HEK293 (cell line): Measurements from ENCODE around the gene PSAP.
A peak's percentile ranks its signal among the peaks of the same experiment; 100 is the strongest.

ENCODE experiments used
- CTCF ChIA-PET: fragments of 350-600 bp; formaldehyde crosslinking; extraction: SDS; loops from one replicate; lab custom pipeline; 2021; ENCODE audit warnings: antibody characterized with exemption; lab: Yijun Ruan, JAX
- POLR2A ChIA-PET: fragments of 300-600 bp; formaldehyde crosslinking; extraction: SDS; loops from one replicate; lab custom pipeline; 2020; ENCODE audit warnings: antibody characterized with exemption, inconsistent platforms; lab: Yijun Ruan, JAX
- H3K27ac ChIP-seq: fragments of 200-500 bp; sonication (Bioruptor generic); 2 replicates; pipeline ENCODE4 v1.5.1; 2014; ENCODE audit warnings: low read depth, low read length, control low read depth, inconsistent platforms; ENCODE audit errors: extremely low read depth
- H3K36me3 ChIP-seq, 2 experiments: fragments of 200-500 bp in 1 of 2; sonication (Bioruptor generic) in 1 of 2; 1 replicate in 1 of 2; 2 replicates in 1 of 2; pipeline ENCODE4 v1.5.1; 2014 to 2017; ENCODE audit warnings: inconsistent platforms in 2 of 2, low read length in 2 of 2; ENCODE audit not compliant: control insufficient read depth in 2 of 2, insufficient read depth in 1 of 2
- H3K4me1 ChIP-seq: fragments of 200-500 bp; sonication (Bioruptor generic); 2 replicates; pipeline ENCODE4 v1.5.1; 2014; ENCODE audit warnings: mild to moderate bottlenecking, low read length, inconsistent platforms; ENCODE audit not compliant: control insufficient read depth, insufficient read depth
- H3K4me3 ChIP-seq: 2 replicates; pipeline ENCODE4 v1.5.1; 2011; ENCODE audit warnings: low read depth, mild to moderate bottlenecking, control low read depth, low read length, moderate library complexity
- H3K9me3 ChIP-seq: fragments of 200-500 bp; sonication (Bioruptor generic); 2 replicates; pipeline ENCODE4 v1.5.1; 2014; ENCODE audit warnings: low read depth, low read length, inconsistent platforms; ENCODE audit not compliant: control insufficient read depth, insufficient read depth
- CTCF ChIP-seq: fragments of 450-650 bp; formaldehyde crosslinking; IDR thresholded peaks from 2 replicates; pipeline ENCODE4 v1.5.1; 2016; ENCODE audit warnings: missing biosample characterization, missing genetic modification characterization
- PRDM10 ChIP-seq: fragments of 450-650 bp; formaldehyde crosslinking; IDR thresholded peaks from 2 replicates; pipeline ENCODE4 v1.5.1; 2016; ENCODE audit warnings: missing biosample characterization, missing genetic modification characterization
- ZNF114 ChIP-seq: fragments of 450-650 bp; formaldehyde crosslinking; IDR thresholded peaks from 2 replicates; pipeline ENCODE4 v1.5.0; 2017; ENCODE audit warnings: missing biosample characterization, missing genetic modification characterization
- ZNF791 ChIP-seq: fragments of 450-650 bp; formaldehyde crosslinking; IDR thresholded peaks from 2 replicates; pipeline ENCODE4 v1.5.1; 2016; ENCODE audit warnings: missing biosample characterization, missing genetic modification characterization
- ZSCAN18 ChIP-seq: fragments of 450-650 bp; formaldehyde crosslinking; IDR thresholded peaks from 2 replicates; pipeline ENCODE4 v1.5.1; 2016; ENCODE audit warnings: missing biosample characterization, missing genetic modification characterization
- TF ChIP-seq, protein P1 (sequence below): fragments of 450-650 bp; IDR thresholded peaks from 2 replicates; pipeline ENCODE4 v1.5.1; 2018; ENCODE audit warnings: missing biosample characterization, mild to moderate bottlenecking, missing genetic modification characterization
- TF ChIP-seq, protein P2 (sequence below): fragments of 450-650 bp; formaldehyde crosslinking; IDR thresholded peaks from 2 replicates; pipeline ENCODE4 v1.5.1; 2016; ENCODE audit warnings: missing biosample characterization, missing genetic modification characterization
- TF ChIP-seq, protein P3 (sequence below): fragments of 450-650 bp; formaldehyde crosslinking; IDR thresholded peaks from 2 replicates; pipeline ENCODE4 v1.5.1; 2016; ENCODE audit warnings: missing biosample characterization, missing genetic modification characterization
- TF ChIP-seq, protein P4 (sequence below): fragments of 450-650 bp; formaldehyde crosslinking; conservative IDR thresholded peaks from 2 replicates; pipeline ENCODE4 v1.5.1; 2016; ENCODE audit warnings: low read depth, missing biosample characterization, missing genetic modification characterization

PSAP gene

DNA sequence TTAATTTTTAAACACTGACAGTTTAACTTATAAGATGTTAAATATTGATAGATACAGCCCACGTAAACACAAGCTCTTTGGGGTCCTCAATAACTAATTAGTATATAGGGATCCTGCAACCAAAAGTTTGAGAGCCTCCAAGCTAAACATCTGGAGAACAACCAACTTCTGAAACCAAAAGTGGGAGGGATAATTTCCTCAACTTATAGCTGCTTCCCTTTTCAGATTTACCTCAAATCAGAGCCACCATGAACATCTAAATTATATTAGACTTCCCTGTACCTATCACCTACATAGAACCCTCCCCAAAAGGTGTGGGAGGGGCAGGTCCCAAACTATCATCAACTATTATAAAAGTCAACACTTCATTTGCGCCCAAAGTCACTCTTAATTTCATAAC, 8.6 kb downstream of the PSAP start:
- ChIA-PET POLR2A (interaction anchor here (6.2 kb wide), 1 partner anchor 8 kb away, joined by 44 read pairs; the partner anchor contains the start of gene PSAP), CTCF (interaction anchor here (0.5 to 0.6 kb wide), 2 partner anchors 231 to 518 kb away, joined by 3 read pairs; no protein-coding TSS in a partner anchor)
- Histone ChIP-seq H3K27ac (no peak overlapping the region), H3K9me3 (no peaks in the 10 kb centered on the region), H3K36me3 (no peaks in the 10 kb centered on the region; a peak in 1 of 3 replicates), H3K4me1 (peaks cover 27% of the 10 kb centered on the region), H3K4me3 (no peak overlapping the region)
- no peak for TF ChIP-seq CTCF (tag by site-specific recombination)
- TF ChIP-seq PRDM10, result peak; percentile 65
- TF ChIP-seq ZNF114 (tag by site-specific recombination), result no peak

DNA sequence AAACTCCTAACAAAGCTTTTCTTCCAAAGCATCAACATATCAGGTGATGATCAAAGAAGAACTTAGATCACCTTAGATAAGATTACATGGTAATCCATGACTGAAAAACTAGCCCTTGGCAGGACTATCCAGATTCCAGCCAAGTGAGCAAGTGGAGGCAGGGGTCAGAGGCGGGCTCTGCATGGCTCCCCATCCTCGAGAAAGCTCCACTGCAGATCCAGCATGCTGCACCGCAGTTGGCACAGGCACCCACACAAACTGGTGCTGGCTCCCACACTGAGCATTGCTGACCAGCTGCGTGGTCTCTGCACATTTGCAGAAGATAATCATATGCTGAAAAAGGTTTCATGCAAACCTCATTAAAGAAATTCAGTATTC, 10.1 kb downstream of the PSAP start:
- H3K4me1 ChIP-seq, result peaks cover 38% of the 10 kb centered on the region
- no peak overlapping the region for H3K27ac ChIP-seq
- POLR2A ChIA-PET, result interaction anchor here (6.2 kb wide), 1 partner anchor 10 kb away, joined by 44 read pairs; the partner anchor contains the start of gene PSAP
- no peaks in the 10 kb centered on the region for H3K9me3 ChIP-seq
- H3K36me3 ChIP-seq, result no peaks in the 10 kb centered on the region; a peak in 1 of 3 replicates
- CTCF ChIA-PET, result interaction anchor here (1.1 to 1.8 kb wide), 3 partner anchors 11 to 56 kb away, joined by 3 to 12 read pairs (median 3); no protein-coding TSS in a partner anchor
- TF ChIP-seq, protein P1, sequence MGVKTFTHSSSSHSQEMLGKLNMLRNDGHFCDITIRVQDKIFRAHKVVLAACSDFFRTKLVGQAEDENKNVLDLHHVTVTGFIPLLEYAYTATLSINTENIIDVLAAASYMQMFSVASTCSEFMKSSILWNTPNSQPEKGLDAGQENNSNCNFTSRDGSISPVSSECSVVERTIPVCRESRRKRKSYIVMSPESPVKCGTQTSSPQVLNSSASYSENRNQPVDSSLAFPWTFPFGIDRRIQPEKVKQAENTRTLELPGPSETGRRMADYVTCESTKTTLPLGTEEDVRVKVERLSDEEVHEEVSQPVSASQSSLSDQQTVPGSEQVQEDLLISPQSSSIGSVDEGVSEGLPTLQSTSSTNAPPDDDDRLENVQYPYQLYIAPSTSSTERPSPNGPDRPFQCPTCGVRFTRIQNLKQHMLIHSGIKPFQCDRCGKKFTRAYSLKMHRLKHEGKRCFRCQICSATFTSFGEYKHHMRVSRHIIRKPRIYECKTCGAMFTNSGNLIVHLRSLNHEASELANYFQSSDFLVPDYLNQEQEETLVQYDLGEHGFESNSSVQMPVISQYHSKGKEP, result peak; percentile 51; the same call in 1 of the 2 replicates
- TF ChIP-seq, protein P2, sequence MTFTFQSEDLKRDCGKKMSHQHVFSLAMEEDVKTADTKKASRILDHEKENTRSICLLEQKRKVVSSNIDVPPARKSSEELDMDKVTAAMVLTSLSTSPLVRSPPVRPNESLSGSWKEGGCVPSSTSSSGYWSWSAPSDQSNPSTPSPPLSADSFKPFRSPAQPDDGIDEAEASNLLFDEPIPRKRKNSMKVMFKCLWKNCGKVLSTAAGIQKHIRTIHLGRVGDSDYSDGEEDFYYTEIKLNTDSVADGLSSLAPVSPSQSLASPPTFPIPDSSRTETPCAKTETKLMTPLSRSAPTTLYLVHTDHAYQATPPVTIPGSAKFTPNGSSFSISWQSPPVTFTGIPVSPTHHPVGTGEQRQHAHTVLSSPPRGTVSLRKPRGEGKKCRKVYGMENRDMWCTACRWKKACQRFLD (tag by site-specific recombination), result no peak
- H3K4me3 ChIP-seq, result no peak overlapping the region

- H3K36me3 ChIP-seq, result no peaks in the 10 kb centered on the region; a peak in 1 of 3 replicates
- no peak overlapping the region for H3K27ac ChIP-seq
- no peaks in the 10 kb centered on the region for H3K9me3 ChIP-seq
- peaks cover 44% of the 10 kb centered on the region for H3K4me1 ChIP-seq
- POLR2A ChIA-PET, result interaction anchor here (6.2 kb wide), 1 partner anchor 10 kb away, joined by 44 read pairs; the partner anchor contains the start of gene PSAP
- H3K4me3 ChIP-seq, result no peak overlapping the region
- CTCF ChIA-PET, result interaction anchor here (1.1 to 1.8 kb wide), 3 partner anchors 10 to 56 kb away, joined by 3 to 12 read pairs (median 3); no protein-coding TSS in a partner anchor
- TF ChIP-seq ZSCAN18 (tag by site-specific recombination) (no peak), ZNF791 (tag by site-specific recombination) (no peak)
- TF ChIP-seq, protein P3, sequence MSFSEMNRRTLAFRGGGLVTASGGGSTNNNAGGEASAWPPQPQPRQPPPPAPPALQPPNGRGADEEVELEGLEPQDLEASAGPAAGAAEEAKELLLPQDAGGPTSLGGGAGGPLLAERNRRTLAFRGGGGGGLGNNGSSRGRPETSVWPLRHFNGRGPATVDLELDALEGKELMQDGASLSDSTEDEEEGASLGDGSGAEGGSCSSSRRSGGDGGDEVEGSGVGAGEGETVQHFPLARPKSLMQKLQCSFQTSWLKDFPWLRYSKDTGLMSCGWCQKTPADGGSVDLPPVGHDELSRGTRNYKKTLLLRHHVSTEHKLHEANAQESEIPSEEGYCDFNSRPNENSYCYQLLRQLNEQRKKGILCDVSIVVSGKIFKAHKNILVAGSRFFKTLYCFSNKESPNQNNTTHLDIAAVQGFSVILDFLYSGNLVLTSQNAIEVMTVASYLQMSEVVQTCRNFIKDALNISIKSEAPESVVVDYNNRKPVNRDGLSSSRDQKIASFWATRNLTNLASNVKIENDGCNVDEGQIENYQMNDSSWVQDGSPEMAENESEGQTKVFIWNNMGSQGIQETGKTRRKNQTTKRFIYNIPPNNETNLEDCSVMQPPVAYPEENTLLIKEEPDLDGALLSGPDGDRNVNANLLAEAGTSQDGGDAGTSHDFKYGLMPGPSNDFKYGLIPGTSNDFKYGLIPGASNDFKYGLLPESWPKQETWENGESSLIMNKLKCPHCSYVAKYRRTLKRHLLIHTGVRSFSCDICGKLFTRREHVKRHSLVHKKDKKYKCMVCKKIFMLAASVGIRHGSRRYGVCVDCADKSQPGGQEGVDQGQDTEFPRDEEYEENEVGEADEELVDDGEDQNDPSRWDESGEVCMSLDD (tag by site-specific recombination), result no peak
- TF ChIP-seq, protein P4, sequence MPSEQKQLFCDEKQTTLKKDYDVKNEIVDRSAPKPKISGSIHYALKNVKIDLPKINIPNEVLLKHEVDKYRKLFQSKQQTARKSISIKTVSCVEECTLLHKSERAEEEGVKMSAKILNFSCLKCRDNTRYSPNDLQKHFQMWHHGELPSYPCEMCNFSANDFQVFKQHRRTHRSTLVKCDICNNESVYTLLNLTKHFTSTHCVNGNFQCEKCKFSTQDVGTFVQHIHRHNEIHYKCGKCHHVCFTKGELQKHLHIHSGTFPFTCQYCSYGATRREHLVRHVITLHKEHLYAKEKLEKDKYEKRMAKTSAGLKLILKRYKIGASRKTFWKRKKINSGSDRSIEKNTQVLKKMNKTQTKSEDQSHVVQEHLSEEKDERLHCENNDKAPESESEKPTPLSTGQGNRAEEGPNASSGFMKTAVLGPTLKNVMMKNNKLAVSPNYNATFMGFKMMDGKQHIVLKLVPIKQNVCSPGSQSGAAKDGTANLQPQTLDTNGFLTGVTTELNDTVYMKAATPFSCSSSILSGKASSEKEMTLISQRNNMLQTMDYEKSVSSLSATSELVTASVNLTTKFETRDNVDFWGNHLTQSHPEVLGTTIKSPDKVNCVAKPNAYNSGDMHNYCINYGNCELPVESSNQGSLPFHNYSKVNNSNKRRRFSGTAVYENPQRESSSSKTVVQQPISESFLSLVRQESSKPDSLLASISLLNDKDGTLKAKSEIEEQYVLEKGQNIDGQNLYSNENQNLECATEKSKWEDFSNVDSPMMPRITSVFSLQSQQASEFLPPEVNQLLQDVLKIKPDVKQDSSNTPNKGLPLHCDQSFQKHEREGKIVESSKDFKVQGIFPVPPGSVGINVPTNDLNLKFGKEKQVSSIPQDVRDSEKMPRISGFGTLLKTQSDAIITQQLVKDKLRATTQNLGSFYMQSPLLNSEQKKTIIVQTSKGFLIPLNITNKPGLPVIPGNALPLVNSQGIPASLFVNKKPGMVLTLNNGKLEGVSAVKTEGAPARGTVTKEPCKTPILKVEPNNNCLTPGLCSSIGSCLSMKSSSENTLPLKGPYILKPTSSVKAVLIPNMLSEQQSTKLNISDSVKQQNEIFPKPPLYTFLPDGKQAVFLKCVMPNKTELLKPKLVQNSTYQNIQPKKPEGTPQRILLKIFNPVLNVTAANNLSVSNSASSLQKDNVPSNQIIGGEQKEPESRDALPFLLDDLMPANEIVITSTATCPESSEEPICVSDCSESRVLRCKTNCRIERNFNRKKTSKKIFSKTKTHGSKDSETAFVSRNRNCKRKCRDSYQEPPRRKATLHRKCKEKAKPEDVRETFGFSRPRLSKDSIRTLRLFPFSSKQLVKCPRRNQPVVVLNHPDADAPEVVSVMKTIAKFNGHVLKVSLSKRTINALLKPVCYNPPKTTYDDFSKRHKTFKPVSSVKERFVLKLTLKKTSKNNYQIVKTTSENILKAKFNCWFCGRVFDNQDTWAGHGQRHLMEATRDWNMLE (tag by site-specific recombination), result no peak
Observed at GRCh38 chr10:71840177-71840957, 10.7 kb downstream of the PSAP start.
